NCI-H2227 (cell line): ENCODE data around the gene SLC28A1.
A peak's percentile ranks its signal among the peaks of the same experiment; 100 is the strongest.

Experiments
- DNase-seq: peaks from one replicate; lab custom pipeline; 2025; ENCODE audit not compliant: unreplicated experiment; lab: John Stamatoyannopoulos, UW

SLC28A1 gene

GRCh38 chr15:84883916-84884781, at the start of gene SLC28A1:
SLC28A1 (plus strand) TSS chr15:84884662; CDS start chr15:84887761, 3,099 bp downstream.
- no peak for DNase-seq

GRCh38 chr15:84834969-84835368, 49.5 kb upstream of the SLC28A1 start:
- no peak for DNase-seq

GRCh38 chr15:84835661-84836337, 48.7 kb upstream of the SLC28A1 start:
- DNase-seq: no peak

GRCh38 chr15:84836844-84837243, 47.6 kb upstream of the SLC28A1 start:
- no peak for DNase-seq

- no peak for DNase-seq
These were observed 44.7 kb upstream of the SLC28A1 start for GRCh38 chr15:84839714-84840113.

GRCh38 chr15:84840255-84840654, 44.2 kb upstream of the SLC28A1 start:
- no peak for DNase-seq

GRCh38 chr15:84840741-84841429, 43.6 kb upstream of the SLC28A1 start:
- DNase-seq: no peak

- DNase-seq: no peak
These were observed 41.7 kb upstream of the SLC28A1 start for GRCh38 chr15:84842781-84843180.

- DNase-seq: no peak
These were observed 39.5 kb upstream of the SLC28A1 start for GRCh38 chr15:84844964-84845363.

- DNase-seq: peak; percentile 3
These were observed 38.8 kb upstream of the SLC28A1 start for GRCh38 chr15:84845631-84846030.

GRCh38 chr15:84846269-84846668, 38.2 kb upstream of the SLC28A1 start:
- DNase-seq: no peak

- DNase-seq: no peak
These were observed 37.1 kb upstream of the SLC28A1 start for GRCh38 chr15:84847382-84847781.

- no peak for DNase-seq
These were observed 32.2 kb upstream of the SLC28A1 start for GRCh38 chr15:84852212-84852611.

GRCh38 chr15:84855136-84855535, 29.3 kb upstream of the SLC28A1 start:
- no peak for DNase-seq

GRCh38 chr15:84855765-84856164, 28.7 kb upstream of the SLC28A1 start:
- DNase-seq: no peak

GRCh38 chr15:84856731-84857417, 27.6 kb upstream of the SLC28A1 start:
- DNase-seq: no peak

- DNase-seq: no peak
These were observed 27.0 kb upstream of the SLC28A1 start for GRCh38 chr15:84857418-84858004.

- DNase-seq: no peak
These were observed 26.2 kb upstream of the SLC28A1 start for GRCh38 chr15:84858231-84858630.

- no peak for DNase-seq
These were observed 25.3 kb upstream of the SLC28A1 start for GRCh38 chr15:84859144-84859543.

- no peak for DNase-seq
These were observed 24.8 kb upstream of the SLC28A1 start for GRCh38 chr15:84859651-84860050.

- DNase-seq: no peak
These were observed 22.7 kb upstream of the SLC28A1 start for GRCh38 chr15:84861781-84862180.
